Mesendoderm (in vitro differentiated cells): ENCODE results near the gene CDKN3.

Source experiments
- DNase-seq: peaks from one replicate; pipeline ENCODE4 v3.0.0; 2013
- H2AK5ac ChIP-seq: 2 replicates; pipeline ENCODE4 v1.6.1; 2013; ENCODE audit warnings: low read length, inconsistent platforms
- H2BK120ac ChIP-seq: 2 replicates; pipeline ENCODE4 v1.6.1; 2013; ENCODE audit warnings: low read depth, mild to moderate bottlenecking, low read length, moderate library complexity, mixed read lengths
- H2BK15ac ChIP-seq: replicated peaks from 2 replicates; pipeline ENCODE4 v1.6.1; 2013; ENCODE audit warnings: low read depth, mild to moderate bottlenecking, moderate library complexity
- H2BK5ac ChIP-seq: 2 replicates; pipeline ENCODE4 v1.6.1; 2013; ENCODE audit warnings: low read length, inconsistent platforms
- H3K18ac ChIP-seq: 2 replicates; pipeline ENCODE4 v1.6.1; 2013; ENCODE audit warnings: mild to moderate bottlenecking, low read length, mixed read lengths
- H3K23ac ChIP-seq: one replicate; pipeline ENCODE4 v1.6.1; 2013; ENCODE audit warnings: low read length
- H3K27ac ChIP-seq: 2 replicates; pipeline ENCODE4 v1.5.1; 2013; ENCODE audit warnings: low read depth, mild to moderate bottlenecking, inconsistent platforms, low read length, moderate library complexity
- H3K27me3 ChIP-seq: 2 replicates; pipeline ENCODE4 v1.6.1; 2013; ENCODE audit warnings: low read length, control low read depth, mild to moderate bottlenecking, inconsistent platforms; ENCODE audit not compliant: insufficient read depth, poor library complexity
- H3K36me3 ChIP-seq: 2 replicates; pipeline ENCODE4 v1.6.1; 2013; ENCODE audit warnings: low read length, inconsistent platforms; ENCODE audit not compliant: control insufficient read depth, insufficient read depth
- H3K4ac ChIP-seq: one replicate; pipeline ENCODE4 v1.6.1; 2013; ENCODE audit warnings: low read depth, mild to moderate bottlenecking, low read length, moderate library complexity
- H3K4me1 ChIP-seq: 2 replicates; pipeline ENCODE4 v1.6.1; 2013; ENCODE audit warnings: low read depth, low read length, inconsistent platforms; ENCODE audit not compliant: control insufficient read depth
- H3K4me2 ChIP-seq: 2 replicates; pipeline ENCODE4 v1.6.1; 2013; ENCODE audit warnings: low read length
- H3K4me3 ChIP-seq: 2 replicates; pipeline ENCODE4 v1.5.1; 2013; ENCODE audit warnings: mild to moderate bottlenecking, low read length
- H3K56ac ChIP-seq: one replicate; pipeline ENCODE4 v1.6.1; 2013; ENCODE audit warnings: low read length
- H3K79me1 ChIP-seq: 2 replicates; pipeline ENCODE4 v1.6.1; 2013; ENCODE audit warnings: low read length, inconsistent platforms
- H3K79me2 ChIP-seq: 2 replicates; pipeline ENCODE4 v1.6.1; 2013; ENCODE audit warnings: mild to moderate bottlenecking, low read length; ENCODE audit not compliant: control insufficient read depth, insufficient read depth
- H3K9ac ChIP-seq: 2 replicates; pipeline ENCODE4 v1.6.1; 2013; ENCODE audit warnings: low read length, inconsistent platforms
- H4K5ac ChIP-seq: one replicate; pipeline ENCODE4 v1.6.1; 2013; ENCODE audit warnings: low read length
- H4K8ac ChIP-seq: one replicate; pipeline ENCODE4 v1.6.1; 2013; ENCODE audit warnings: low read depth, mild to moderate bottlenecking, control low read depth, low read length, moderate library complexity
- WGBS: extraction: QIAGEN DNeasy Blood & Tissue Kit; methylation state at CpG from one replicate; pipeline ENCODE4 v1.1.7; 2013; ENCODE audit warnings: low lambda C conversion rate, missing lambda C conversion rate; ENCODE audit not compliant: insufficient coverage; ENCODE audit errors: extremely low coverage; 5-methylcytosine and 5-hydroxymethylcytosine counted together

The CDKN3 gene

GRCh38 chr14:54350203-54350602 lies 46.6 kb upstream of the CDKN3 start:
- no peak overlapping the region for H3K23ac ChIP-seq
- no peak overlapping the region for H4K8ac ChIP-seq
- no peak overlapping the region for H2AK5ac ChIP-seq
- peaks cover 3% of the 10 kb centered on the region for H3K4me1 ChIP-seq
- no peak overlapping the region for H2BK120ac ChIP-seq
- H3K9ac ChIP-seq: no peak overlapping the region
- H3K18ac ChIP-seq: no peak overlapping the region
- no peak overlapping the region for H3K4me2 ChIP-seq
- WGBS: no CpG with 5 or more reads among the region's 3 CpGs
- no peak overlapping the region for H2BK5ac ChIP-seq
- no peaks in the 10 kb centered on the region for H3K79me2 ChIP-seq
- no peak overlapping the region for H3K27ac ChIP-seq
- no peak for DNase-seq
- no peak overlapping the region for H3K4ac ChIP-seq
- H2BK15ac ChIP-seq: no peak overlapping the region
- no peak overlapping the region for H4K5ac ChIP-seq
- no peaks in the 10 kb centered on the region for H3K79me1 ChIP-seq
- no peak overlapping the region for H3K4me3 ChIP-seq
- H3K36me3 ChIP-seq: no peaks in the 10 kb centered on the region
- no peak overlapping the region for H3K56ac ChIP-seq
- H3K27me3 ChIP-seq: no peaks in the 10 kb centered on the region

GRCh38 chr14:54353266-54353665 lies 43.5 kb upstream of the CDKN3 start:
- Histone ChIP-seq H3K4me2 (no peak overlapping the region), H2AK5ac (no peak overlapping the region), H3K56ac (no peak overlapping the region), H2BK120ac (no peak overlapping the region), H4K8ac (no peak overlapping the region), H3K36me3 (no peaks in the 10 kb centered on the region), H3K4me3 (no peak overlapping the region), H3K18ac (no peak overlapping the region), H2BK15ac (no peak overlapping the region), H4K5ac (no peak overlapping the region), H3K79me1 (no peaks in the 10 kb centered on the region), H3K9ac (no peak overlapping the region), H2BK5ac (no peak overlapping the region), H3K79me2 (no peaks in the 10 kb centered on the region), H3K4me1 (peaks cover 3% of the 10 kb centered on the region), H3K27me3 (no peaks in the 10 kb centered on the region), H3K27ac (no peak overlapping the region), H3K23ac (no peak overlapping the region), H3K4ac (no peak overlapping the region)
- no peak for DNase-seq
- WGBS: no CpG with 5 or more reads among the region's 6 CpGs

GRCh38 chr14:54353694-54354093 lies 43.1 kb upstream of the CDKN3 start:
- H4K8ac ChIP-seq: no peak overlapping the region
- no peak for DNase-seq
- H3K27me3 ChIP-seq: no peaks in the 10 kb centered on the region
- no peak overlapping the region for H3K9ac ChIP-seq
- WGBS: no CpG with 5 or more reads among the region's 2 CpGs
- no peak overlapping the region for H3K23ac ChIP-seq
- H2BK5ac ChIP-seq: no peak overlapping the region
- no peak overlapping the region for H2BK15ac ChIP-seq
- H2BK120ac ChIP-seq: no peak overlapping the region
- H3K56ac ChIP-seq: no peak overlapping the region
- no peak overlapping the region for H3K4ac ChIP-seq
- no peaks in the 10 kb centered on the region for H3K79me1 ChIP-seq
- H3K4me3 ChIP-seq: no peak overlapping the region
- H3K4me1 ChIP-seq: peaks cover 3% of the 10 kb centered on the region
- H4K5ac ChIP-seq: no peak overlapping the region
- no peak overlapping the region for H2AK5ac ChIP-seq
- H3K79me2 ChIP-seq: no peaks in the 10 kb centered on the region
- no peak overlapping the region for H3K27ac ChIP-seq
- H3K18ac ChIP-seq: no peak overlapping the region
- H3K4me2 ChIP-seq: no peak overlapping the region
- H3K36me3 ChIP-seq: no peaks in the 10 kb centered on the region

GRCh38 chr14:54354096-54354495 lies 42.7 kb upstream of the CDKN3 start:
- no peak overlapping the region for H3K4me3 ChIP-seq
- H2BK15ac ChIP-seq: no peak overlapping the region
- H3K79me2 ChIP-seq: no peaks in the 10 kb centered on the region
- H2AK5ac ChIP-seq: no peak overlapping the region
- H3K18ac ChIP-seq: no peak overlapping the region
- no peak overlapping the region for H2BK5ac ChIP-seq
- peaks cover 3% of the 10 kb centered on the region for H3K4me1 ChIP-seq
- H3K56ac ChIP-seq: no peak overlapping the region
- no peak for DNase-seq
- no peak overlapping the region for H3K27ac ChIP-seq
- no peak overlapping the region for H3K9ac ChIP-seq
- no peaks in the 10 kb centered on the region for H3K27me3 ChIP-seq
- no peak overlapping the region for H4K5ac ChIP-seq
- H3K23ac ChIP-seq: no peak overlapping the region
- no peak overlapping the region for H3K4me2 ChIP-seq
- no peak overlapping the region for H3K4ac ChIP-seq
- no peak overlapping the region for H4K8ac ChIP-seq
- no peaks in the 10 kb centered on the region for H3K79me1 ChIP-seq
- H3K36me3 ChIP-seq: no peaks in the 10 kb centered on the region
- no peak overlapping the region for H2BK120ac ChIP-seq

- no peak for DNase-seq
- no peak overlapping the region for H2BK15ac ChIP-seq
- H3K56ac ChIP-seq: no peak overlapping the region
- no peaks in the 10 kb centered on the region for H3K36me3 ChIP-seq
- H3K9ac ChIP-seq: no peak overlapping the region
- no peak overlapping the region for H2BK120ac ChIP-seq
- H3K27me3 ChIP-seq: no peaks in the 10 kb centered on the region
- H3K4me2 ChIP-seq: no peak overlapping the region
- no peak overlapping the region for H3K27ac ChIP-seq
- no peak overlapping the region for H2BK5ac ChIP-seq
- H3K79me1 ChIP-seq: no peaks in the 10 kb centered on the region
- no peak overlapping the region for H3K23ac ChIP-seq
- no peak overlapping the region for H3K18ac ChIP-seq
- H2AK5ac ChIP-seq: no peak overlapping the region
- H3K4me1 ChIP-seq: no peaks in the 10 kb centered on the region
- no peak overlapping the region for H4K8ac ChIP-seq
- H3K79me2 ChIP-seq: no peaks in the 10 kb centered on the region
- no peak overlapping the region for H4K5ac ChIP-seq
- H3K4me3 ChIP-seq: no peak overlapping the region
- H3K4ac ChIP-seq: no peak overlapping the region
Measured at GRCh38 chr14:54354968-54355641, 41.7 kb upstream of the CDKN3 start.

GRCh38 chr14:54355698-54356097 lies 41.1 kb upstream of the CDKN3 start:
- H2BK120ac ChIP-seq: no peak overlapping the region
- no peaks in the 10 kb centered on the region for H3K4me1 ChIP-seq
- H3K4me2 ChIP-seq: no peak overlapping the region
- no peak overlapping the region for H3K27ac ChIP-seq
- no peak overlapping the region for H4K8ac ChIP-seq
- no peak overlapping the region for H2AK5ac ChIP-seq
- no peak for DNase-seq
- H3K4ac ChIP-seq: no peak overlapping the region
- WGBS: no CpG with 5 or more reads among the region's 2 CpGs
- no peaks in the 10 kb centered on the region for H3K79me2 ChIP-seq
- H3K27me3 ChIP-seq: no peaks in the 10 kb centered on the region
- H3K79me1 ChIP-seq: no peaks in the 10 kb centered on the region
- no peak overlapping the region for H3K9ac ChIP-seq
- no peak overlapping the region for H3K23ac ChIP-seq
- no peak overlapping the region for H3K18ac ChIP-seq
- no peaks in the 10 kb centered on the region for H3K36me3 ChIP-seq
- no peak overlapping the region for H2BK15ac ChIP-seq
- H3K4me3 ChIP-seq: no peak overlapping the region
- no peak overlapping the region for H2BK5ac ChIP-seq
- no peak overlapping the region for H3K56ac ChIP-seq
- no peak overlapping the region for H4K5ac ChIP-seq
